ENCODE measurements around the gene APBA1. TPM values are rescaled to one million over a fixed set of nuclear protein-coding genes. Genes with fewer than 3 reads are reported as not detected.

APBA1 gene
- total RNA-seq, 1 donor from 2014 or later, result 0.29 TPM

DNA sequence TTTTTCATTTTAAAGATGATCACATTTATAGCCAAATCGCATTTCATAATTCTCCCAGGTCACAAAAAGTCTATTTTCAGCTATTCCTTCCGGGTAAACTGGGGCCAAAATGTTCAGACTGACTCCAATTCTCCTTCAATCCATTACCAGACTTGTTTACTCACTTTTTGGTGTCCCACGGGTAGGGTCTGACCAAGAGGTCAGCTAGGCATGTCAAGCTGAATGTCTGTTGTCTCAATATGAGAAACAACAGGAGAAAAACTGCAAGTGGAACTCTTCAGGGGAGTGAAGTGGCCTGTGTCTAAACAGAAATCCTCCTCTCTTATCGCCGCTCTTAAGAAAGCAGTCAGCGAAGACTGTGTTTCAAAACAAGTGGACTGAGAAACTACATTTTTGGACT, 171.3 kb downstream of the APBA1 start:
- TF ChIP-seq, protein P1, sequence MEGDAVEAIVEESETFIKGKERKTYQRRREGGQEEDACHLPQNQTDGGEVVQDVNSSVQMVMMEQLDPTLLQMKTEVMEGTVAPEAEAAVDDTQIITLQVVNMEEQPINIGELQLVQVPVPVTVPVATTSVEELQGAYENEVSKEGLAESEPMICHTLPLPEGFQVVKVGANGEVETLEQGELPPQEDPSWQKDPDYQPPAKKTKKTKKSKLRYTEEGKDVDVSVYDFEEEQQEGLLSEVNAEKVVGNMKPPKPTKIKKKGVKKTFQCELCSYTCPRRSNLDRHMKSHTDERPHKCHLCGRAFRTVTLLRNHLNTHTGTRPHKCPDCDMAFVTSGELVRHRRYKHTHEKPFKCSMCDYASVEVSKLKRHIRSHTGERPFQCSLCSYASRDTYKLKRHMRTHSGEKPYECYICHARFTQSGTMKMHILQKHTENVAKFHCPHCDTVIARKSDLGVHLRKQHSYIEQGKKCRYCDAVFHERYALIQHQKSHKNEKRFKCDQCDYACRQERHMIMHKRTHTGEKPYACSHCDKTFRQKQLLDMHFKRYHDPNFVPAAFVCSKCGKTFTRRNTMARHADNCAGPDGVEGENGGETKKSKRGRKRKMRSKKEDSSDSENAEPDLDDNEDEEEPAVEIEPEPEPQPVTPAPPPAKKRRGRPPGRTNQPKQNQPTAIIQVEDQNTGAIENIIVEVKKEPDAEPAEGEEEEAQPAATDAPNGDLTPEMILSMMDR (conservative IDR thresholded peaks at IDR 0.05; ENCODE audit: low read depth, low read length), result no peak
- H3K4me3 ChIP-seq (ENCODE audit: low read depth, low read length), result no peak overlapping the region

DNA sequence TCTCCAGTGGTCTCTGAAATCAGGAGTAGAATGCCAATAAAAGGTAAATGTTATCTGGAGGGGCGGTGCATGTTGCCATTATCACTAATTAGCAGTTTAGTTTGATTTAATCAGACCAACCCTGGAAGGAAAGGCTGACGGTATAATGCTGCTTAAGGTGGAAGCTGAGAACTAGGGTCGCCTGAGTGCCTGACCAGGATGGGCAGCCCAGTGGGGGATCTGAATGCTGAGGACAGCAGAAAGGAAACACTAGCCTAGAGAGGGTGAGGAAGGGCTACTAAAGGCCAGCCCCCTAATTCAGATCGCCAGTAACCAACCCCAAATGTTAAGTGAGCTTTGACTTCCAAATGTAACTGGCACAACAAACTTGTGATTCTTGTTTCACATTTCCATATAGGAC, 172.2 kb downstream of the APBA1 start:
- TF ChIP-seq, protein P1 (conservative IDR thresholded peaks at IDR 0.05; ENCODE audit: low read depth, low read length), result no peak
- DNase-seq (ENCODE audit: low read depth), result no peak
- H3K4me3 ChIP-seq (ENCODE audit: low read depth, low read length), result no peak overlapping the region

More for the DNA sequence above, 171.3 kb downstream of the APBA1 start:
- DNase-seq (ENCODE audit: low read depth), result no peak

GRCh38 chr9:69499407-69499806, 172.8 kb downstream of the APBA1 start:
- TF ChIP-seq, protein P1 (conservative IDR thresholded peaks at IDR 0.05; ENCODE audit: low read depth, low read length), result no peak
- H3K4me3 ChIP-seq (ENCODE audit: low read depth, low read length), result no peak overlapping the region
- DNase-seq (ENCODE audit: low read depth), result no peak

DNA sequence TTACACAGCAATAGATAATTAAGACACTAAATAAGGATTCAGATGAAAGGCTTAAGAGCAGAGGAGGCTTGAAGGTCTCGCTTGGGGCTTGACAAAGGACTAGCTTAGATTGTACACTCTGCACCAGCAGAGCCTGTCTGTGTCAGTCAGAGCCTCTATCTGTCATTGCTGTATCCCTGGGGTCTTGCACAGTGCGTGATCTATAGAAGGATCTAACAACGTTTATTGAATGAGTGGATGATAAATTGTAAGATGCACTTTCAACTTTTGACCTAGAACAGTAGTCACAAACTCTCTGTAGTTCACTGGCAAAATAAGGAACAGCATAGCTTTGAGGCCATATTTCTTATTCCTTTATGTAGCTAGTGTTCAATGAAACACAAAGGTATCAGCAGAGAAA, 173.7 kb downstream of the APBA1 start:
- TF ChIP-seq, protein P1 (conservative IDR thresholded peaks at IDR 0.05; ENCODE audit: low read depth, low read length), result no peak
- no peak overlapping the region for H3K4me3 ChIP-seq (ENCODE audit: low read depth, low read length)
- no peak for DNase-seq (ENCODE audit: low read depth)

GRCh38 chr9:69497816-69498215, 174.4 kb downstream of the APBA1 start:
- TF ChIP-seq, protein P1 (conservative IDR thresholded peaks at IDR 0.05; ENCODE audit: low read depth, low read length), result no peak
- no peak for DNase-seq (ENCODE audit: low read depth)
- H3K4me3 ChIP-seq (ENCODE audit: low read depth, low read length), result no peak overlapping the region

- H3K4me3 ChIP-seq (ENCODE audit: low read depth, low read length), result no peak overlapping the region
- no peak for DNase-seq (ENCODE audit: low read depth)
- TF ChIP-seq, protein P1 (conservative IDR thresholded peaks at IDR 0.05; ENCODE audit: low read depth, low read length), result no peak
These were observed 175.2 kb downstream of the APBA1 start for GRCh38 chr9:69496846-69497450.

GRCh38 chr9:69495296-69495695, 176.9 kb downstream of the APBA1 start:
- no peak overlapping the region for H3K4me3 ChIP-seq (ENCODE audit: low read depth, low read length)
- TF ChIP-seq, protein P1 (conservative IDR thresholded peaks at IDR 0.05; ENCODE audit: low read depth, low read length), result no peak
- DNase-seq (ENCODE audit: low read depth), result no peak

All from epithelial cell of proximal tubule (primary cell).